ENCODE results near the gene TFPI.
"Not testable (repeated sequence)": the region's sequence is repeated elsewhere in the genome, so short reads cannot be mapped to it uniquely, and the experiment has no call there.

Gene TFPI

GRCh38 chr2:187527262-187527661, 27.0 kb downstream of the TFPI start:
- peak; percentile 35 for DNase-seq (ENCODE audit: low spot score)

GRCh38 chr2:187526792-187527191, 27.4 kb downstream of the TFPI start:
- DNase-seq (ENCODE audit: low spot score): no peak

GRCh38 chr2:187525163-187525900, 28.9 kb downstream of the TFPI start:
- no peak for DNase-seq (ENCODE audit: low spot score)

GRCh38 chr2:187523325-187523724, 30.9 kb downstream of the TFPI start:
- no peak for DNase-seq (ENCODE audit: low spot score)

GRCh38 chr2:187520121-187520624, 34.1 kb downstream of the TFPI start:
- no peak for DNase-seq (ENCODE audit: low spot score)

DNA sequence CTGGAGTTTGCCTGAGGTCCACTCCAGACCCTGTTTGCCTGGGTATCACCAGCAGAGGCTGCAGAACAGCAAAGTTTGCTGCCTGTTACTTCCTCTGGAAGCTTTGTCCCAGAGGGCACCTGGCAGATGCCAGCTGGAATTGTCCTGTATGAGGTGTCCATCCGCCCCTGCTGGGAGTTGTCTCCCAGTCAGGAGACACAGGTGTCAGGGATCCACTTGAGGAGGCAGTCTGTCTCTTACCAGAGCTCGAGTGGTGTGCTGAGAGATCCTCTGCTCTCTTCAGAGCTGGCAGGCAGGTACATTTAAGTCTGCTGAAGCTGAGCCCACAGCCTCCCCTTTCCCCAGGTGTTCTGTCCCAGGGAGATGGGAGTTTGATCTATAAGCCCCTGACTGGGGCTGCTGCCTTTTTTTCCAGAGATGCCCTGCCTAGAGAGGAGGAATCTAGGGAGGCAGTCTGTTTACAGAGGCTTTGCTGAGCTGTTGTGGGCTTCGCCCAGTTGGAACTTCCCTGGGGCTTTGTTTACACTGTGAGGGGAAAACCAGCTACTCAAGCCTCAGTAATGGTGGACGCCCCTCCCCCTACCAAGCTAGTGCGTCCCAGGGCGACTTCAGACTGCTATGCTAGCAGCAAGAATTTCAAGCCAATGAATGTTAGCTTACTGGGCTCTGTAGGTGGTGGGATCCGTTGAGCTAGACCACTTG, 34.7 kb downstream of the TFPI start:
- DNase-seq (ENCODE audit: low spot score): no peak

- DNase-seq (ENCODE audit: low spot score): not testable (repeated sequence)
Observed at GRCh38 chr2:187517750-187518361, 36.4 kb downstream of the TFPI start.

- DNase-seq (ENCODE audit: low spot score): not testable (repeated sequence)
Observed at GRCh38 chr2:187516630-187517510, 37.4 kb downstream of the TFPI start.

- no peak for DNase-seq (ENCODE audit: low spot score)
Observed at GRCh38 chr2:187514930-187515329, 39.3 kb downstream of the TFPI start.

DNA sequence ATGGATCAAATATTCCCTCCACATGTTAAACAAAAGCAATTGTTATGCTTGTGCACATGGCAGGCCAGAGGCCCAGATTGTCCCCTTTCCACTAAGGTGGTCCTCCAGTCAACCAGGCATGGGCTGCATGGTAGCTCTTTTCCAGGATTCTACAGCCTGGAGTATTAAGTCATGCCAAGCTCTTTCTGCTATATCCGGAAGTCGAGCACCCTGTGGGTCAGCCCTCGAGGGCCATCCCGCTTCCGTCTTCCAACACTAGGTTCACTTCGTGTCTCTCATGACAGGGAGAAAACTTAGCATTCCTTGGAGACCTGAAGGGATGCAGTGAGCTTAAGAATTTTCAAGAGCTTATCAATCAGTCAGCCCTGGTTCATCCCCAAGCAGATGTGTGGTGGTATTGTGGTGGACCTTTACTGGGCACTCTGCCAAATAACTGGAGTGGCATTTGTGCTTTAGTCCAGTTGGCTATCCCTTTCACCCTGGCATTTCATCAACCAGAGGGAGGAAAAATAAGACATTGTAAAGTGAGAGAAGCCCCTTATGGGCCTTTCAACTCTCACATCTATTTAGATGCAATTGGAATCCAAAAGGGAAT, 39.9 kb downstream of the TFPI start:
- not testable (repeated sequence) for DNase-seq (ENCODE audit: low spot score)

GRCh38 chr2:187513460-187514234, 40.6 kb downstream of the TFPI start:
- DNase-seq (ENCODE audit: low spot score): not testable (repeated sequence)

- no peak for DNase-seq (ENCODE audit: low spot score)
Observed at GRCh38 chr2:187511356-187512315, 42.6 kb downstream of the TFPI start.

- DNase-seq (ENCODE audit: low spot score): not testable (repeated sequence)
Observed at GRCh38 chr2:187510419-187511355, 43.5 kb downstream of the TFPI start.

DNA sequence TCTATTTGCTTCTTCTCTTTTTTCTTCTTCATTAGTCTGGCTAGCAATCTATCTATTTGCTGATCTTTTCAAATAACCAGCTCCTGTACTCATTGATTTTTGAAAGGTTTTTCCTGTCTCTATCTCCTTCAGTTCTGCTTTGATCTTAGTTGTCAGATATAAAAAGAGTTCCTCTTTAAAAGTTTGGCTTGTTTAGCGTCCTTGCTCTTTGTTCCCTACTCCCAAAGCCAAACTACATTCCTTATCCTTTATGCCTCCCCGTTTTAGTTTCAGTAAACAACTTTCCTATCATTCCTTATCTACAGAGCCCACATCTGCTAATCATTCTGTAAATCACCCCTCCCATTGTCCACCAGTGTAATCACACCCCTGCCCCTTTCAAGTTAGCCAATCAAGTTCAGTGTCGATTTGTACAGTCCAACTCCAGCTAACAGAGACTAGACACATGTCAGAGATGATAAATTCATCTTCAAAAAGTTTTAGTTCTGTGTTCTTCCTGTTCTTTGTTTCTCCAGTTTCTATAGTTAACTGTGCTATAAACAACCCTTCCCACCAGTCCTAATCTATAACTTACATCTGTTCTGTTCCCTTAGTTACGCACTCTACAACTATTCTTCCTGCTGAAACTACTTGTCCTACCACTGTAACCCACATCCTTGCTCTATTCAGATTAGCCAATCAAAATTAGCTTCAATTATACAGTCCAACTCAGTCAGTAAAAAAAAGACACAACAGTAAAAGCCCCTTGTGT, 44.4 kb downstream of the TFPI start:
- no peak for DNase-seq (ENCODE audit: low spot score)

GRCh38 chr2:187506416-187506815, 47.8 kb downstream of the TFPI start:
- DNase-seq (ENCODE audit: low spot score): no peak

DNA sequence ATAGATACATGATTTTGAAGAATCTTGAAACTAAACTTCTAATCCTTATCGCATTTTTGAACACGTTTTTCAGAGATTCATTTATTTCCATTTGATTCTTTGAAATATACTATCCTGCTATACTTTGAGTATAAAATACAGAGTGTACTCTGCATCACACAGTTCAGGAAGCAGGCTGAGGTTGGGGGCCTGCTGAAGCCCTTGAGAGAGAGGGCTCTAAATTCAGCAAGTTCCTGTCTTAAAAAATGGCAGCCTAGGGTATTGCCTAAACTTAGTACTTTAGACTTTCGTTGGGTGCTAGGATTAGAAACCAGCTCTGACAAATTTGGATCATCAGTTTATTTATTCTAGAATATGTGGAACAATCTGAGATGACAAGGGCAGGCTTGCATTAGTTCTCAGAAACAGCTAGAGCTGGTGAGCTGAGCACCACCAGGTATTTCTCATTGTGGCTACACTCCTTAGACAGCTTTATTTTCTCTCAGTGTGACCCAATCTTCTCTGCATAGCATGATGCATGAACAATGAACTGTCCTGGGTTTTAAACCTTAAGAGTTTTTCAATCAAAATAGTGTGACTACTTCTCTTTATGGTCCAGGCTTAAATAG, 49.1 kb downstream of the TFPI start:
- no peak for DNase-seq (ENCODE audit: low spot score)

DNA sequence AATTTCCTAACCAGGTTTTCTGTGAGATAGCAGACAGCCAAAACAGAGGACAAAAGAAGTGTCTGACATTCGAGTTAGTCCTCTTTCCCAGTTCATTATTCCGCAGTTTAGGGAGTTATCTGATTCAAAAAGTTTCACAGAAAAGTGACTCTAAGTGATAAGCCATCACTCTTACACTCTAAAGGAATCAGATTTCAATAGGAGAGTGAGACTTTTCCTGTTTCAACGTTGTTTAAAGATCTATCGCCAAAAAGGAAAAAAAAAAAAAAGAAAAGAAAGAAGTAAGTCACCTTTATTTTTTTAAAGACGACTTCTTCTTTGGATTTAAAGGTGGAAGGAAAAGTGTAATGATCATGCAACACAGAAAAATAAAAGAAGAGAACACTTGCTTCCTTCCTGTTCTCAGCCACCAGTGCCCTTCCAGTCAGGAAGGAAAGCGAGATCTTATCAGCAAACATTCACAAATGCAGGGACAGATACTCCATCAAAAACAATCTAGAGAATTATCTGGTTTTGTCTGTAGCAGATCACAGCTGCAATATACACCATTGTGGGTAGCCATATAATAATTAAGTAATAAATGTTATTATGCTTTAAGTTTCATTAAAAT, 49.8 kb downstream of the TFPI start:
- no peak for DNase-seq (ENCODE audit: low spot score)
